Ammon's horn (tissue), 1 donor: ENCODE results near the gene CCL23.

ENCODE experiments used
- DNase-seq: peaks from one replicate; pipeline ENCODE4 v3.0.0-alpha.2; 2016; ENCODE audit warnings: low spot score

The CCL23 gene

GRCh38 chr17:35969558-35970380 is 48.0 kb downstream of the CCL23 start:
- peak; percentile 87 for DNase-seq

GRCh38 chr17:35968520-35969054 is 49.2 kb downstream of the CCL23 start:
- DNase-seq = no peak

- no peak for DNase-seq
Measured at GRCh38 chr17:35965272-35965671, 52.5 kb downstream of the CCL23 start.

GRCh38 chr17:35963663-35964062 is 54.1 kb downstream of the CCL23 start:
- DNase-seq = no peak
